NCI-H2029 treated with DMSO at 0.1 percent for 48 hours (cell line): ENCODE results near the gene CCT5.
"Not testable (repeated sequence)": the region's sequence is repeated elsewhere in the genome, so short reads cannot be mapped to it uniquely, and the experiment has no call there.

ENCODE experiments used
- DNase-seq: peaks from one replicate; lab custom pipeline; 2025; lab: John Stamatoyannopoulos, UW

The CCT5 gene

GRCh38 chr5:10301842-10302610, 51.9 kb downstream of the CCT5 start:
- DNase-seq: peak; percentile 73

GRCh38 chr5:10303201-10303600, 53.1 kb downstream of the CCT5 start:
- no peak for DNase-seq

GRCh38 chr5:10303699-10304170, 53.7 kb downstream of the CCT5 start:
- DNase-seq: no peak

GRCh38 chr5:10304932-10305331, 54.9 kb downstream of the CCT5 start:
- no peak for DNase-seq

- no peak for DNase-seq
Observed at GRCh38 chr5:10306114-10306513, 56.0 kb downstream of the CCT5 start.

GRCh38 chr5:10306806-10307205, 56.7 kb downstream of the CCT5 start:
- no peak for DNase-seq

GRCh38 chr5:10307206-10308148, 57.4 kb downstream of the CCT5 start, which contains the start of gene CMBL:
Gene CMBL, minus strand, starts transcription at chr5:10307902. Its CDS starts 17,140 bp downstream, at chr5:10290762.
- DNase-seq: peak; percentile 87

- DNase-seq: no peak
Observed at GRCh38 chr5:10308844-10309243, 58.8 kb downstream of the CCT5 start.

GRCh38 chr5:10310066-10310779, 60.1 kb downstream of the CCT5 start:
- no peak for DNase-seq

- not testable (repeated sequence) for DNase-seq
Observed at GRCh38 chr5:10310835-10311570, 60.9 kb downstream of the CCT5 start.

GRCh38 chr5:10311595-10312425, 61.7 kb downstream of the CCT5 start:
- no peak for DNase-seq

- no peak for DNase-seq
Observed at GRCh38 chr5:10315201-10315600, 65.1 kb downstream of the CCT5 start.
